Activated naive CD4-positive, alpha-beta T cell treated with anti-CD3 and anti-CD28 coated beads, Interleukin-2, amount 50 U/mL, for 16 hours (primary cell): ENCODE data around the gene FTSJ3.
A peak's percentile ranks its signal among the peaks of the same experiment; 100 is the strongest.

Source experiments
- DNase-seq: peaks from one replicate; pipeline ENCODE4 v3.0.0-alpha.2; 2020

The FTSJ3 gene

DNA sequence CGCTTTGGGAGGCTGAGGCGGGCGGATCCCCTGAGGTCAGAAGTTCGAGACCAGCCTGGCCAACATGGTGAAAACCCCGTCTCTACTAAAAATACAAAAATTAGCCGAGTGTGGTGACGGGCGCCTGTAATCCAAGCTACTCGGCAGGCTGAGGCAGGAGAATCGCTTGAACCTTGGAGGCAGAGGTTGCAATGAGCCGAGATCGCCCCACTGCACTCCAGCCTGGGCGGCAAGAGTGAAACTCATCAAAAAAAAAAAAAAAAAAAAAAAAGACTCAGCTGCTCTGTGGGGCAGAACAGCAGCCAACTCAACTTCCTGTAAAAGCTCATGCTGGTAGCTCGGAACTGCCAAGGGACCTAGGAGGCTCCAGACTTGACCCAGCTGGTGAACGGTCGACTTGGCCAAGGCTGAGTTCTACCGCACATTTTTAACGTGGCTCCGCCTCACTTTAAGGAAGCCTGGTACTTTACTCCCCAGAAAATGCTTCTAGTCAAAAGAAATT is 16.0 kb upstream of the FTSJ3 start:
- DNase-seq = peak; percentile 25

GRCh38 chr17:63842540-63843386 is 15.3 kb upstream of the FTSJ3 start, which contains the start of gene SMARCD2:
Gene SMARCD2 (minus strand): TSS chr17:63842685. CDS start chr17:63842674, 11 bp downstream.
- DNase-seq = peak; percentile 99

DNA sequence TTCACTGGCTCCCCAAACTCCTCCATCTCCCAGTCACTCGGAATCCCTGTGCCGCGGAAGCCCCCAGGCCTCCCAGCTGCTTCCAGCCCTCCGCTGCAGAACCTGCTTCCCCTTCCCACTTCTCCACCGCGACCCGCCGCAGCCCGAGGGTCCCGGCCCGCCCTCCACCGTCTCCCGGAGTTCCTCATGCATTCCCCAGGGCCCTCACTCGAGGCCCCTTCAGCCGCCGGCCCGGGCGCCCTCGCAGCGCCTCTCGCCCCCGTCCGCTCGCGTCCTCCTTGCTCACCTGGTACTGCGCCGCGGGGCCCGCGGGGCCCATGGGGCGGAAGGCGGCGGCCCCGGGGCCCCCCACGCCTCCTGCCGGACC is 14.7 kb upstream of the FTSJ3 start:
- no peak for DNase-seq

DNA sequence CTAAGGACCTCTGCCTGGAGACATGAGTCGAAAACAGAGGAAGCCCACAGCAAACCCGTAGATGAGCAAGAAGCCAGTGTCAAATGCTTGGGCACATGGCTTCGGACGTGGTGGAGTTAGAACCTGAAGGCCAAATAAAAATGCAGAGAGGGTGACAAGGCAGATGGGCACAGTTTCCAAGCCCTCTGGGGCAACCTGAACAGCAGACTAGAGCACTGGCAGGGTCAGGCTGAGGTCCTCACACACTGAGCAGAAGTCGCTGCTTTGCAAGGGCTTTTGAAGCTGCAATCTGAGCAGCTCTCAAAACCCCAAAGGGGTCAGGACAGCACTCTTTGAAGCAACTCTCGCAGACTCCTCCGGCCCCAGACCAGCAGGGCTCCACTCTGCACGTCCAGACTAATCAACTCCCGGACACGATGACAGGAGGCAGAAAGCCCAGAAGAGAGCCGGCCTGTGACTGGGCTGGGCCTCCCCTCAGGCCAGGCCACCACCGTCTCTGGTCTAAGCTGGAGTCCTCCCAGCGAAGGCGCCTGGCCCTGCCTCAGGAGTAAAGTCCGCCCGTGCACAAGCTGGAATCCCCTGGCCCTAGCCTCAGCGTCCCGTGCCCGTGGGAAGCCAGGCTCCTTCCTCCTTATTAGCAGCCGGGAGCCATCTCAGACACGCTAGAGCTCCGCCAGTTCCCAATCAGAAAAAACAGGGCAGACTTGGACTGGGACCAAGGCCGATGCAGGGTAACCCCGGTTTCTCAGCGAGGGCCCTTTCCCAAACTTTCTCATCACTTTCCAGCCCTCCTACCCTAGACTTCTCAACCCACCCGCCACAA is 14.1 kb upstream of the FTSJ3 start:
- DNase-seq = no peak

DNA sequence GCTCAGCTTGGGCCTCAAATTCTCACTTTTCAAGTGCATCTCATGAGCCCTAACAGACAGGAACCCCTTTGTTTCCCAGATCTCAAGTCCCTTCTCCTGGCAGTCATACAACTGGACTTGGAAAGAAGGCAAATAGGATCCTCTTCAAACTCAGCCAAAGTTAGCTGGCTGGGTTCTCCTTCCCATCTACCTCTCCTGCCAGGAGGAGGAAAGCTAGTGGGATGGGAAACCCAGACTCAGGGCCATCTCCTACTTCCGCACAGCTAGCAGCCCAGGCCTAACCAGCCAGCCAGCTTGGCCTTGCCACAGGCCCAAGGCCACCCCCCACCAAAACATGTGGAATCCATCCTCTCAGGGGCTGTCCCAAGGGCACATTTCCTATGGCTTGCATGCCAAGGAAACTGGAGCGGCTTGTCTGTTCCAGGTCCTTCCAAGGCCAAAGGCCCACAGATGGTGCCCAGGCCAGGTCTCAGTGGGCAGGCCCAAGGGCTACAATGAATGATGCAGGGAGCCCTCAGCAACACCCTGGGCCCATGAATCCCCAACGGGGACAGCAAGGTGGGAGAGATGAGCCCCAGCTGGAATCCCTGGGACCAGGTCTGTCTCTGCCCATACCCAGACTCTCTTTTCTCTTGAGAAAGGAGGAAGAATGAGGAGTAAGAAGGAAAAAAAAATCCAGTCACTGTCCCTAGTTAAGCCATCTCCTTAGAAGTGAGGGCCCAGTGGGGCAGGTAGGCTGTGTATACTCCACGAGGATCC is 13.3 kb upstream of the FTSJ3 start:
- no peak for DNase-seq

DNA sequence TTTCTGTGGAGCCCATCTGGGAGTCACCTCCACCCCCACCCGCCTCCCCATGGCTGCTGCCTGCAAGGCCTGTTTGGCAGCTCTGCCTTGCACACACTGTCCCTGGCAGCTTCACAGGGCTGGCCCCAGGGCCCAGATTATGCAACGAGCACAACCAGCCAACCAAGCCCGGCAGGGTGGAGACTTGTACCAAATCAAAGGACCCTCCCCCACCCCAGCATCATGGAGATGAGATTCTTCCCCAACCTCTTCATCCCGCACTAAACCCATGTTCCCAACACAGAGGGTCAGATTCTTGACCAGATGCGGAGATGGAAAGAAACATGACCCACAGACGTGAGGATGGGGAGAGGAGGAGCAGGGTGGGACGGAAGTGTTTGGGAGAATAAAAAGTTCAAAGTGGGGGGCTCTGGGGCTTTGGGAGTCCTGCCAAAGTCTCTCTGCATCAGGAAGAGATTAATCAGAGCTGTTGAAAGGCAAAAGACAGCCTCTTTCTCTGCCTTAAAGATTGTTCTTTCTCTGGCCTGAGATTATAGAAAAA is 11.2 kb upstream of the FTSJ3 start:
- no peak for DNase-seq

- no peak for DNase-seq
Measured at GRCh38 chr17:63837962-63838600, 10.6 kb upstream of the FTSJ3 start.

DNA sequence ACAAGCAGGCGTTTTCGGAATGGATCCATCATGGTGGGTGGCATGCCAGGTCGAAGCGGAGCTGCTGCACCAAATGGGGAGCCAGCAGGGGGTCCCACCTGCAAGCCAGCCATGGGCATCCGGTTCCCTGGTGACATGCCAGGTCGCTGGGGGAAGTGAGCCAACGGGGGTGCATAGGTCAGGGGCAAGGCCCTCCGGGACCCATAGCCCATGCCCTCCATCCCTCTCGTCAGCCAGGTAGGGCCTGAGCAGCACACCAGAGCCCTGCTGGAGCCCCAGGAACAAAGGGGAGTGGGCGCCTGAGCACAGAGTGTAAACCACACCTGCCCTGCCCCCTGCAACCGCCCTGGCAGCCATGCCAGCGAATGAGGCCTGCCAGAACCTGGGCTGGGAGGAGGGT is 10.0 kb upstream of the FTSJ3 start:
- no peak for DNase-seq

GRCh38 chr17:63836811-63837210 is 9.3 kb upstream of the FTSJ3 start:
- DNase-seq = no peak

- DNase-seq = no peak
Measured at GRCh38 chr17:63835167-63835720, 7.8 kb upstream of the FTSJ3 start.

- DNase-seq = peak; percentile 73
Measured at GRCh38 chr17:63834431-63835166, 7.1 kb upstream of the FTSJ3 start.

DNA sequence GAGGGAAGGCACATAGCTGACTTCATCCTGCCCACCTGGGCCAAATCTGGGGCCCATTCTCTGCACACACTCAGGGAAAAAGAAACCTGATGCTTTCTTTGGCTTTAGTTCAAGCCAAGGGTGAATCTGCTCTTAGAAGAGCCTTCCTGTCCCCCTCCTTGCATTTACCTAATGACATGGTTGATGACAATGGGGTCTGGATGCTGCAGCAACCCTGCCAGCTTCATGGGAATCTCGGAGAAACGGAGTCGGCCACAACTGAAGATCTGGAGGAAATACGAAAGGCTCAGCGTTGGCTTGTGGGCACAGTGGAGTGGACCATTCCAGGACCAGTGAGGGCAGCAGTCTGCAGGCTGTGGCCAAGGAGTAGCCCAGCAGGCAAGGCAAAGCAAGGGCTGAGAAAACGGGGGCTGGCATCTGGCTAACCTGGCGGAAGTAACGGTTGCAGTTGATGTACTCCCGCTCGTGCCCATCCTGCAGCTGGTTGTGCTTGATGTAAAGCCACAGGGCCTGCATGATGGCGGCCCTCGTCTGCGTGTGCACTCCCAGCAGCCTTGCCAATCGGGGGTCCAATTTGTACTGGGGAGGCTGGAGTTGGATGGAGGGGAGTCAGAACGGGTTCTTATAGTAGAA is 6.4 kb upstream of the FTSJ3 start:
- DNase-seq = no peak

DNA sequence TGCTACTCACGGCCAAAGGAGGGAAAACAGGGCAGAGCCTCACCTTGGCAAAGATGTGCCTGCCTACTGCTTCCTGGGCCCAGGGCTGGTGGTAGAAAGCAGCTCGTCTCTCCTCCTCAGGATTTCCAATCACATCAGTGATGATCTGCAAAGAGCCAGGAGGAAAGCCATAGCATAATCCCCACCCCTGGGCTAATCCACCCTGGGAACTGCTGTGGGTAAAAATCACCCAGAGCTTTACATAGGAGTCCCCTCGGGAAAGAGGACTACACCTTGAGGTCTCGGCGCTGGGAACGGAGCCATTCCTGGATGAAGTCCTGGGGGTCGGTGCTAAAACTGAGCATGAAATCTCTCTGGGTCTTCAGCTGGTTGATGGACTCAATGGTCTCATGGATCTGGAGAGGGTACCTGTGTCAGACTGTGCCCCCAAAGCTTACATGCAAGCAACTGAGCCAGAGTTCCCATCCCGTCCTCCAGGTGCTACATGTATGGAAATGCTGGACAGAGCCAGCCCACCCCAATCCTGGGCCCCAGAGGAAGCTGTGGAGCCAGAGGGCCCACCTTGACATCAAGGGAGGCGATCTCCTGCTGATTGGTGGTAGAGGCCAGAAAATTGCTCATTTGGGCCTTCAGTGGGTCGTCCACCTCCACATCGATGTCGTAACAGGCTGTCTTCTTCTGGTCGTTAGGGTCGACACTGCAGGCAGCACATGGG is 5.7 kb upstream of the FTSJ3 start:
- DNase-seq = no peak

- no peak for DNase-seq
Measured at GRCh38 chr17:63832455-63832854, 5.0 kb upstream of the FTSJ3 start.

GRCh38 chr17:63832014-63832413 is 4.6 kb upstream of the FTSJ3 start:
- no peak for DNase-seq

DNA sequence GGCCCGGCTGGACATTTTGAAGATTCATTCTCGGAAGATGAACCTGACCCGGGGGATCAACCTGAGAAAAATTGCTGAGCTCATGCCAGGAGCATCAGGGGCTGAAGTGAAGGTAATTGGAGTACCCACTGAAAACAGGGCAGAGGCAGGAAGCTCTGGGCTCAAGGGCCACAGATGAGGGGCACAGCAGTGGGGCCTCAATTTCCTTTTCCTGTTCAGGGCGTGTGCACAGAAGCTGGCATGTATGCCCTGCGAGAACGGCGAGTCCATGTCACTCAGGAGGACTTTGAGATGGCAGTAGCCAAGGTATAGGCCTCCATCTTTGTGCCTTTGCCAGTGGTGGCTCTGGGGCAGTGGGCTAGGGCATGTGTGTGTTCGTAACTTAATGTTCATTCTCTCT is 4.0 kb upstream of the FTSJ3 start:
- DNase-seq = no peak

DNA sequence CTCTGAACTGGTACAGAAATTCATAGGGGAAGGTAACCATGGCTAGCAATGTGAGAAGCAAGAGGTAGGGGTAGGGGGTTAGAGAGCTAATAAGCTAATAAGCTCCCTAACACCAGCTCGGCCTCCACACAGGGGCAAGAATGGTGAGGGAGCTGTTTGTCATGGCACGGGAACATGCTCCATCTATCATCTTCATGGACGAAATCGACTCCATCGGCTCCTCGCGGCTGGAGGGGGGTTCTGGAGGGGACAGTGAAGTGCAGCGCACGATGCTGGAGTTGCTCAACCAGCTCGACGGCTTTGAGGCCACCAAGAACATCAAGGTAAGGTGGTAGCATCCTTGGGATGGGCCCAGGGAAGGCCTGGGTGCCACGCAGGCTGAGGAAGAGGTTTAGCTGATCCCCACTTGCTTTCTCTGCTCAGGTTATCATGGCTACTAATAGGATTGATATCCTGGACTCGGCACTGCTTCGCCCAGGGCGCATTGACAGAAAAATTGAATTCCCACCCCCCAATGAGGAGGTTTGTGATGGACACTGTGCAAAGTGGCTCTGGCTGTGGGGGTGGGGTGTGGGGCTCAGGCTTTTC is 3.5 kb upstream of the FTSJ3 start:
- no peak for DNase-seq

DNA sequence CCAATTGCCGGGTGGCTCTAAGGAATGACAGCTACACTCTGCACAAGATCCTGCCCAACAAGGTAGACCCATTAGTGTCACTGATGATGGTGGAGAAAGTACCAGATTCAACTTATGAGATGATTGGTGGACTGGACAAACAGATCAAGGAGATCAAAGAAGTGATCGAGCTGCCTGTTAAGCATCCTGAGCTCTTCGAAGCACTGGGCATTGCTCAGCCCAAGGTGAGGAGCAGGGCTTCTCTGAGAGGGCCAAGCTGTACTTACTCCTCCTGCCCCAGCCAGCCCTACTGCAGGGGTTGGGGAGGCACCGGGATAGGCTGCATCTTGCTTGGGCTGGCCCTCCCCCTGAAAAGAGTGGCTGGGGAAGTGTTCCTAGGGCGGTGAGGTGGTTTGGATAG is 2.8 kb upstream of the FTSJ3 start:
- no peak for DNase-seq

- DNase-seq = no peak
Measured at GRCh38 chr17:63828936-63829335, 1.5 kb upstream of the FTSJ3 start.

DNA sequence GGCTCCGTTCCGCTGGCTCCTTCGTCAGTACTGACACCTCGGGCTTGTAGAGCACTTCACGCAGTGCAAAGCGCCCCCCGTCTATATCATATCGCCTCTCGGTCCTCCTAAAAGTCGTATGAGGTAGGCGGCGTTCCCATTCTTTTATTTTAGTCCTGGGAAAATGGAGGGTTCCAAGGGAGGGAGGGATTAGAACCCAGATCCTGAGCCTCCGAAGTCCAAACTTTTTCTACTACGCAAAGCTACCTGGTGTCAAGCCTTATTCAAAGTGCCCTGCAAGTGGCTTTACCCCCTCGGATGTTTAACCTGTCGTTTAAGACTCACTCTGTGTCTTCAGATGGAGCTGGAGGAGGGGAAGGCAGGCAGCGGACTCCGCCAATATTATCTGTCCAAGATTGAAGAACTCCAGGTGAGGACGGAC is 348 bp upstream of the FTSJ3 start:
- DNase-seq = no peak
